HEK293T (cell line): Measurements from ENCODE around the gene LILRA1.
"Not testable (repeated sequence)": the region's sequence is repeated elsewhere in the genome, so short reads cannot be mapped to it uniquely, and the experiment has no call there.

Experiments used
- CTCF ChIA-PET: fragments of 350-600 bp; formaldehyde crosslinking; extraction: SDS; loops from one replicate; lab custom pipeline; 2021; ENCODE audit warnings: antibody characterized with exemption, inconsistent platforms; lab: Yijun Ruan, JAX
- POLR2A ChIA-PET: fragments of 350-600 bp; formaldehyde crosslinking; extraction: SDS; loops from one replicate; lab custom pipeline; 2020; ENCODE audit warnings: antibody characterized with exemption, inconsistent platforms; lab: Yijun Ruan, JAX
- DNase-seq: peaks from one replicate; pipeline ENCODE4 v3.0.0; 2012; ENCODE audit warnings: mixed read lengths; ENCODE audit errors: extremely low spot score
- ARNT ChIP-seq: fragments of 450-650 bp; IDR thresholded peaks from 2 replicates; pipeline ENCODE4 v1.6.1; 2017; ENCODE audit warnings: mild to moderate bottlenecking
- BHLHE40 ChIP-seq: fragments of 450-650 bp; IDR thresholded peaks from 2 replicates; pipeline ENCODE4 v1.6.1; 2016; ENCODE audit warnings: mild to moderate bottlenecking, moderate library complexity, borderline replicate concordance
- CTBP1 ChIP-seq: fragments of 450-650 bp; IDR thresholded peaks from 2 replicates; pipeline ENCODE4 v1.6.1; 2016; ENCODE audit warnings: borderline replicate concordance
- ELF4 ChIP-seq: fragments of 450-650 bp; IDR thresholded peaks from 2 replicates; pipeline ENCODE4 v1.6.1; 2017; ENCODE audit warnings: antibody characterized with exemption
- FOXA1 ChIP-seq: fragments of 450-650 bp; IDR thresholded peaks from 2 replicates; pipeline ENCODE4 v1.6.1; 2016; ENCODE audit warnings: mild to moderate bottlenecking
- FOXK2 ChIP-seq: fragments of 450-650 bp; IDR thresholded peaks from 2 replicates; pipeline ENCODE4 v1.6.1; 2016; ENCODE audit warnings: mild to moderate bottlenecking
- FOXM1 ChIP-seq: fragments of 450-650 bp; IDR thresholded peaks from 2 replicates; pipeline ENCODE4 v1.6.1; 2017; ENCODE audit warnings: mild to moderate bottlenecking, borderline replicate concordance
- HDGF ChIP-seq: fragments of 450-650 bp; IDR thresholded peaks from 2 replicates; pipeline ENCODE4 v1.6.1; 2017; ENCODE audit warnings: antibody characterized with exemption, borderline replicate concordance
- L3MBTL2 ChIP-seq: fragments of 450-650 bp; conservative IDR thresholded peaks from 2 replicates; pipeline ENCODE4 v1.6.1; 2016; ENCODE audit warnings: mild to moderate bottlenecking
- LEF1 ChIP-seq: fragments of 450-650 bp; IDR thresholded peaks from 2 replicates; pipeline ENCODE4 v1.6.1; 2017; ENCODE audit warnings: mild to moderate bottlenecking, borderline replicate concordance
- NFRKB ChIP-seq: fragments of 450-650 bp; IDR thresholded peaks from 2 replicates; pipeline ENCODE4 v1.6.1; 2016; ENCODE audit warnings: mild to moderate bottlenecking, moderate library complexity
- SP1 ChIP-seq: fragments of 450-650 bp; IDR thresholded peaks from 2 replicates; pipeline ENCODE4 v1.6.1; 2017
- SUZ12 ChIP-seq: fragments of 450-650 bp; IDR thresholded peaks from 2 replicates; pipeline ENCODE4 v1.6.1; 2016; ENCODE audit warnings: mild to moderate bottlenecking
- TARDBP ChIP-seq: fragments of 450-650 bp; IDR thresholded peaks from 2 replicates; pipeline ENCODE4 v1.6.1; 2016
- ZNF384 ChIP-seq: fragments of 450-650 bp; IDR thresholded peaks from 2 replicates; pipeline ENCODE4 v1.6.1; 2016
- TF ChIP-seq, protein P1 (sequence below): fragments of 450-650 bp; IDR thresholded peaks from 2 replicates; pipeline ENCODE4 v1.6.1; 2016

Gene LILRA1

DNA sequence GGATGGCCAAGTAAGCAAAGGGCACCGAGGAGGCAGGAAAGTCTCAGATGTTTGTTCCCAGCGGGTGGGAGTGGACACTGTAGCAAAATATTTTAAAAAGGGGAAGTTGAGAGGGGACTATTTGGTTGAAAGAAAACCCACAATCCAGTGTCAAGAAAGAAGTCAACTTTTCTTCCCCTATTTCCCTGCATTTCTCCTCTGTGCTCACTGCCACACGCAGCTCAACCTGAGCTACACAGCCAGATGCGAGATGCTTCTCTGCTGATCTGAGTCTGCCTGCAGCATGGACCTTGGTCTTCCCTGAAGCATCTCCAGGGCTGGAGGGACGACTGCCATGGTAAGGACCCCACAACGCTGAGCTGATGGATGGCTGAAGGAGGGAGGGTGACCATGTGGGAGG, at the start of gene LILRA1:
Gene LILRA1 (plus strand): TSS at position 188 of the 400 bp plus-strand sequence. CDS start 613 bp downstream, outside the sequence.
- CTCF ChIA-PET, POLR2A ChIA-PET, DNase-seq: not testable (repeated sequence)

GRCh38 chr19:54548806-54549205, 44.6 kb upstream of the LILRA1 start:
- DNase-seq: no peak
- TF ChIP-seq FOXM1: no peak
- no peak for TF ChIP-seq ELF4
- TF ChIP-seq FOXA1: no peak
- ChIA-PET POLR2A (no interaction called here), CTCF (no interaction called here)

- TF ChIP-seq FOXK2 (no peak), FOXA1 (no peak), TARDBP (no peak), ELF4 (no peak), BHLHE40 (no peak), NFRKB (no peak), ZNF384 (no peak), ARNT (no peak), LEF1 (no peak), L3MBTL2 (no peak), CTBP1 (no peak), HDGF (no peak)
- TF ChIP-seq, protein P1, sequence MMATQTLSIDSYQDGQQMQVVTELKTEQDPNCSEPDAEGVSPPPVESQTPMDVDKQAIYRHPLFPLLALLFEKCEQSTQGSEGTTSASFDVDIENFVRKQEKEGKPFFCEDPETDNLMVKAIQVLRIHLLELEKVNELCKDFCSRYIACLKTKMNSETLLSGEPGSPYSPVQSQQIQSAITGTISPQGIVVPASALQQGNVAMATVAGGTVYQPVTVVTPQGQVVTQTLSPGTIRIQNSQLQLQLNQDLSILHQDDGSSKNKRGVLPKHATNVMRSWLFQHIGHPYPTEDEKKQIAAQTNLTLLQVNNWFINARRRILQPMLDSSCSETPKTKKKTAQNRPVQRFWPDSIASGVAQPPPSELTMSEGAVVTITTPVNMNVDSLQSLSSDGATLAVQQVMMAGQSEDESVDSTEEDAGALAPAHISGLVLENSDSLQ: no peak
- POLR2A ChIA-PET: no interaction called here
- no peak for DNase-seq
- CTCF ChIA-PET: no interaction called here
These were observed 44.2 kb upstream of the LILRA1 start for GRCh38 chr19:54549224-54549623.

- TF ChIP-seq TARDBP (no peak), L3MBTL2 (no peak), SUZ12 (no peak), NFRKB (no peak), LEF1 (no peak), HDGF (no peak), CTBP1 (no peak), ARNT (no peak), FOXA1 (no peak), ZNF384 (no peak)
- TF ChIP-seq, protein P1: no peak
- no peak for DNase-seq
- POLR2A ChIA-PET: no interaction called here
- CTCF ChIA-PET: no interaction called here
These were observed 42.1 kb upstream of the LILRA1 start for GRCh38 chr19:54551293-54551692.

- POLR2A ChIA-PET: no interaction called here
- DNase-seq: no peak
- TF ChIP-seq L3MBTL2: no peak
- no peak for TF ChIP-seq FOXA1
- no peak for TF ChIP-seq FOXM1
- no peak for TF ChIP-seq NFRKB
- TF ChIP-seq ELF4: no peak
- no peak for TF ChIP-seq FOXK2
- no peak for TF ChIP-seq SP1
- no peak for TF ChIP-seq SUZ12
- CTCF ChIA-PET: no interaction called here
These were observed 41.2 kb upstream of the LILRA1 start for GRCh38 chr19:54551950-54552912.

GRCh38 chr19:54552913-54553310, 40.5 kb upstream of the LILRA1 start:
- ChIA-PET POLR2A (no interaction called here), CTCF (no interaction called here)
- no peak for TF ChIP-seq L3MBTL2
- TF ChIP-seq, protein P1: no peak
- TF ChIP-seq FOXA1: no peak
- no peak for TF ChIP-seq CTBP1
- TF ChIP-seq FOXK2: no peak
- DNase-seq: no peak

DNA sequence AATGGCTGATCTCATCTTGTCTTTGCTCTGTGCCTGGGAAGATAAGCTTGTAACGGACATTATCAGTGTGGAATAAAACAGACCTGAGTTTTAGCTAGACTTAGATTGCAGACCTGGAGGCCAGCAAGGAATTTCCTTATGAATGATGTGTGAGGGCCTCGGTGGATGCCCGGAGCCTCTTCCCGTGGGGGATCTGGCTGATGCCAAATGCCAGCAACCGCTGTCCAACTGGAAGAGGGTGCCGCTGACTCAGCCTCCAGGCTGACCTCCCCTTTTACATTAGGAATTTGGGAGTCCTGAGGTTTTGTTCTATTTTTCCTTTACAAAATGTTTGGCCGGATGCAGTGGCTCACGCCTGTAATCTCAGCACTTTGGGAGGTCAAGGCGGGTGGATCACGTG, 39.4 kb upstream of the LILRA1 start:
- CTCF ChIA-PET: no interaction called here
- no peak for DNase-seq
- POLR2A ChIA-PET: no interaction called here
- no peak for TF ChIP-seq BHLHE40
- TF ChIP-seq ARNT: no peak
- TF ChIP-seq NFRKB: no peak
- TF ChIP-seq TARDBP: no peak
- TF ChIP-seq FOXK2: no peak
- no peak for TF ChIP-seq HDGF
- no peak for TF ChIP-seq FOXA1
- no peak for TF ChIP-seq SP1
- no peak for TF ChIP-seq SUZ12
- TF ChIP-seq L3MBTL2: no peak
- no peak for TF ChIP-seq FOXM1
- TF ChIP-seq, protein P1: no peak
- TF ChIP-seq CTBP1: no peak
- TF ChIP-seq ZNF384: no peak
- no peak for TF ChIP-seq ELF4
- no peak for TF ChIP-seq LEF1
